GM23338 (cell line): Measurements from ENCODE around the gene NFIA. TPM values are rescaled to one million over a fixed set of nuclear protein-coding genes. Genes with fewer than 3 reads are reported as not detected.

Experiments used
- ATAC-seq: fragments of 200-7000 bp; cut with Tn5 transposase; 3 replicates; pipeline ENCODE4 v1.9.1; 2020
- DNase-seq: peaks from one replicate; pipeline ENCODE4 v3.0.0-alpha.2; 2015; ENCODE audit warnings: low spot score
- H2AFZ ChIP-seq: fragments of 200-600 bp; sonication (generic); 2 replicates; pipeline ENCODE4 v1.8.0; 2016; ENCODE audit warnings: antibody characterized with exemption, mild to moderate bottlenecking, moderate library complexity
- H3F3A ChIP-seq: fragments of 200-600 bp; sonication (generic); replicated peaks from 2 replicates; pipeline ENCODE4 v1.8.0; 2017; ENCODE audit warnings: antibody characterized with exemption, mixed run types, low read depth
- H3K27ac ChIP-seq: fragments of 200-600 bp; sonication (generic); 2 replicates; pipeline ENCODE4 v1.6.1; 2016; ENCODE audit warnings: low read depth
- H3K27me3 ChIP-seq: fragments of 200-600 bp; sonication (generic); 2 replicates; pipeline ENCODE4 v1.8.0; 2016; ENCODE audit warnings: mild to moderate bottlenecking, mixed run types, moderate library complexity; ENCODE audit not compliant: insufficient read depth
- H3K36me3 ChIP-seq: fragments of 200-600 bp; sonication (generic); 2 replicates; pipeline ENCODE4 v1.8.0; 2016; ENCODE audit warnings: mild to moderate bottlenecking; ENCODE audit not compliant: insufficient read depth
- H3K4me1 ChIP-seq: fragments of 200-600 bp; sonication (generic); 2 replicates; pipeline ENCODE4 v1.8.0; 2016; ENCODE audit warnings: mild to moderate bottlenecking, moderate library complexity; ENCODE audit not compliant: insufficient read depth
- H3K4me2 ChIP-seq: fragments of 200-600 bp; sonication (generic); 2 replicates; pipeline ENCODE4 v1.7.1; 2017; ENCODE audit warnings: mixed run types
- H3K4me3 ChIP-seq: fragments of 200-600 bp; sonication (generic); 2 replicates; pipeline ENCODE4 v1.6.1; 2016; ENCODE audit warnings: mixed run types
- H3K79me2 ChIP-seq: fragments of 200-600 bp; sonication (generic); replicated peaks from 2 replicates; pipeline ENCODE4 v1.8.0; 2017; ENCODE audit warnings: mild to moderate bottlenecking; ENCODE audit not compliant: insufficient read depth
- H3K9me2 ChIP-seq: fragments of 200-600 bp; sonication (generic); 2 replicates; pipeline ENCODE4 v1.8.0; 2017; ENCODE audit not compliant: insufficient read depth
- H4K20me1 ChIP-seq: fragments of 200-600 bp; sonication (generic); replicated peaks from 2 replicates; pipeline ENCODE4 v1.8.0; 2017; ENCODE audit warnings: mild to moderate bottlenecking; ENCODE audit not compliant: insufficient read depth
- H3K27ac Mint-ChIP-seq: 2 replicates; pipeline ENCODE4 v1.8.0; 2020; ENCODE audit warnings: inconsistent platforms, mild to moderate bottlenecking, moderate library complexity, mixed read lengths
- H3K27me3 Mint-ChIP-seq: 3 replicates; pipeline ENCODE4 v1.8.0; 2022; ENCODE audit warnings: low read depth, mild to moderate bottlenecking, moderate library complexity, mixed read lengths, inconsistent platforms; ENCODE audit not compliant: insufficient read depth, poor library complexity
- H3K36me3 Mint-ChIP-seq: 3 replicates; pipeline ENCODE4 v1.8.0; 2021; ENCODE audit warnings: low read depth, mild to moderate bottlenecking, inconsistent platforms, moderate library complexity, mixed read lengths
- H3K4me1 Mint-ChIP-seq: 3 replicates; pipeline ENCODE4 v1.8.0; 2020; ENCODE audit warnings: mild to moderate bottlenecking, inconsistent platforms, mixed read lengths
- H3K4me3 Mint-ChIP-seq: 3 replicates; pipeline ENCODE4 v1.8.0; 2021; ENCODE audit warnings: moderate library complexity, mild to moderate bottlenecking, inconsistent platforms, mixed read lengths
- H3K9me3 Mint-ChIP-seq: 3 replicates; pipeline ENCODE4 v1.8.0; 2020; ENCODE audit warnings: moderate library complexity, mild to moderate bottlenecking, inconsistent platforms, mixed read lengths
- EZH2 ChIP-seq: fragments of 200-600 bp; sonication (generic); IDR thresholded peaks from one replicate; pipeline ENCODE4 v1.8.0; 2017; ENCODE audit warnings: antibody characterized with exemption, mild to moderate bottlenecking, low read depth; ENCODE audit not compliant: unreplicated experiment
- EZH2phosphoT487 ChIP-seq: fragments of 200-600 bp; sonication (generic); IDR thresholded peaks from one replicate; pipeline ENCODE4 v1.8.1; 2018; ENCODE audit warnings: antibody characterized with exemption; ENCODE audit not compliant: unreplicated experiment
- JUNB ChIP-seq: IDR thresholded peaks from one replicate; pipeline ENCODE4 v1.6.1; 2016; ENCODE audit warnings: antibody characterized with exemption; ENCODE audit not compliant: unreplicated experiment
- NANOG ChIP-seq: IDR thresholded peaks from 2 replicates; pipeline ENCODE4 v1.6.1; 2016; ENCODE audit warnings: antibody characterized with exemption, borderline replicate concordance
- ZNF331 ChIP-seq: fragments of 250-450 bp; sonication (Bioruptor Pico); IDR thresholded peaks from 2 replicates; pipeline ENCODE4 v1.5.0; 2020; ENCODE audit warnings: low read depth, mild to moderate bottlenecking, moderate library complexity
- polyA plus RNA-seq: library from polyadenylated mRNA; unstranded; fragments of >200 nt; fragmentation: Nextera tagmentation; extraction: Ambion mirVana; gene quantifications from 2 replicates; pipeline ENCODE4 v1.2.1, GENCODE V29; 2016
- total RNA-seq: library from RNA; depleted of rRNA; stranded (reverse); fragments of >200 nt; shearing (Covaris generic); gene quantifications from 2 replicates; pipeline ENCODE4 v1.2.3, GENCODE V29; 2014
- TF ChIP-seq, protein P1 (sequence below): IDR thresholded peaks from one replicate; pipeline ENCODE4 v1.6.1; 2018; ENCODE audit warnings: antibody characterized with exemption; ENCODE audit not compliant: unreplicated experiment
- TF ChIP-seq, protein P2 (sequence below): IDR thresholded peaks from 2 replicates; pipeline ENCODE4 v1.6.1; 2016; ENCODE audit warnings: antibody characterized with exemption
- TF ChIP-seq, protein P3 (sequence below): fragments of 250-450 bp; sonication (Bioruptor Pico); IDR thresholded peaks from 2 replicates; pipeline ENCODE4 v1.5.0; 2020; ENCODE audit warnings: mild to moderate bottlenecking, moderate library complexity

Gene NFIA
- total and polyA plus RNA-seq, 2 experiments from 2014 or later = 0.97 to 2.3 TPM

DNA sequence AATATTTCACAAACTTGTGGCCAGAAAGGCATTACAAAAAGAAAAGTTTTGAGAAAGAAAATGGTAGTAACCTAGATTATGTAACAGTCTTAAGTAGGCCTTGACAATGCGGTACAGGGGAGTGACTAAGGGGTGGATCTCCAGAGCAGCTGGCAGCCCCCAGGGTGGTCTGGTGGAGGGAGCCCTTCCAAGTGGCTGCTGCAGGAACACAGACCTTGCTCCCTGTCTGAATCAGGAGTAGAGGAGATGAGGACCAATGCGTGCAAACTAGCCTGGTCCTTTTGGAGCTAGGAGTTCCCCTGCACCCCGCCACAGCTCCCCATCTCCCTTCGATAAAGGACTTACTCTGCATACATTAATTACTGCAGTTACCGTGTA, 189.0 kb downstream of the NFIA start (continued):
- TF ChIP-seq, protein P1, sequence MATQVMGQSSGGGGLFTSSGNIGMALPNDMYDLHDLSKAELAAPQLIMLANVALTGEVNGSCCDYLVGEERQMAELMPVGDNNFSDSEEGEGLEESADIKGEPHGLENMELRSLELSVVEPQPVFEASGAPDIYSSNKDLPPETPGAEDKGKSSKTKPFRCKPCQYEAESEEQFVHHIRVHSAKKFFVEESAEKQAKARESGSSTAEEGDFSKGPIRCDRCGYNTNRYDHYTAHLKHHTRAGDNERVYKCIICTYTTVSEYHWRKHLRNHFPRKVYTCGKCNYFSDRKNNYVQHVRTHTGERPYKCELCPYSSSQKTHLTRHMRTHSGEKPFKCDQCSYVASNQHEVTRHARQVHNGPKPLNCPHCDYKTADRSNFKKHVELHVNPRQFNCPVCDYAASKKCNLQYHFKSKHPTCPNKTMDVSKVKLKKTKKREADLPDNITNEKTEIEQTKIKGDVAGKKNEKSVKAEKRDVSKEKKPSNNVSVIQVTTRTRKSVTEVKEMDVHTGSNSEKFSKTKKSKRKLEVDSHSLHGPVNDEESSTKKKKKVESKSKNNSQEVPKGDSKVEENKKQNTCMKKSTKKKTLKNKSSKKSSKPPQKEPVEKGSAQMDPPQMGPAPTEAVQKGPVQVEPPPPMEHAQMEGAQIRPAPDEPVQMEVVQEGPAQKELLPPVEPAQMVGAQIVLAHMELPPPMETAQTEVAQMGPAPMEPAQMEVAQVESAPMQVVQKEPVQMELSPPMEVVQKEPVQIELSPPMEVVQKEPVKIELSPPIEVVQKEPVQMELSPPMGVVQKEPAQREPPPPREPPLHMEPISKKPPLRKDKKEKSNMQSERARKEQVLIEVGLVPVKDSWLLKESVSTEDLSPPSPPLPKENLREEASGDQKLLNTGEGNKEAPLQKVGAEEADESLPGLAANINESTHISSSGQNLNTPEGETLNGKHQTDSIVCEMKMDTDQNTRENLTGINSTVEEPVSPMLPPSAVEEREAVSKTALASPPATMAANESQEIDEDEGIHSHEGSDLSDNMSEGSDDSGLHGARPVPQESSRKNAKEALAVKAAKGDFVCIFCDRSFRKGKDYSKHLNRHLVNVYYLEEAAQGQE = no peak
- TF ChIP-seq, protein P2, sequence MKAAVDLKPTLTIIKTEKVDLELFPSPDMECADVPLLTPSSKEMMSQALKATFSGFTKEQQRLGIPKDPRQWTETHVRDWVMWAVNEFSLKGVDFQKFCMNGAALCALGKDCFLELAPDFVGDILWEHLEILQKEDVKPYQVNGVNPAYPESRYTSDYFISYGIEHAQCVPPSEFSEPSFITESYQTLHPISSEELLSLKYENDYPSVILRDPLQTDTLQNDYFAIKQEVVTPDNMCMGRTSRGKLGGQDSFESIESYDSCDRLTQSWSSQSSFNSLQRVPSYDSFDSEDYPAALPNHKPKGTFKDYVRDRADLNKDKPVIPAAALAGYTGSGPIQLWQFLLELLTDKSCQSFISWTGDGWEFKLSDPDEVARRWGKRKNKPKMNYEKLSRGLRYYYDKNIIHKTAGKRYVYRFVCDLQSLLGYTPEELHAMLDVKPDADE = no peak

DNA sequence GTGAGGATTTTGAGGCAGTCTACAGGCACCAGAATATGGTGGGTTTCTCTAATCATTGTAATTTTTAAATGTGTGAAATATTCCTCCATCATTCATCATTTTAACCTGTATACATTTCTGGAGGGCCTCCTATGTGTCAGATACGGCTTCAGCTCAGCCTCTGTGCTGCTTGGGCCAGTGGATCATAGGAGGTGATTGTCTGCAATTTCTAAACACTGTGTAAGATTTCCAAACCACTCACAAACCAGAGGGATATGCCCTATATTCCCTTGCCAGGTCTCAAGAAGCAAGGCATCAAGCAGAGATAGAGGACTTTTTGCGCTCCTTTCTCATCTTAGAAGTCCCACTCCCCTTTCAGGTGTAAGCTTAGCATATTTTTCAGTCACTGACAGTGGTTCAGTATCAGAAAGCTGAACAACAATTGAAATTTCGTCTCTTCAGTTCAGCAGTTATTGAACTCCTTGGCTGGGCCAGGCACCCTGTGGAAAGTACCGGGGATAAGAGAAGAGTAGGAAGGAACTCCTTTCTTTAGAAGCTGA, 190.9 kb downstream of the NFIA start:
- Mint-ChIP-seq H3K27me3 (peaks cover 6% of the 10 kb centered on the region), H3K36me3 (no peaks in the 10 kb centered on the region), H3K4me3 (no peak overlapping the region), H3K4me1 (peaks cover 25% of the 10 kb centered on the region), H3K9me3 (no peaks in the 10 kb centered on the region), H3K27ac (0 out of 2 replicates have a peak overlapping the region, but pooled peaks have one; percentile 24)
- Histone ChIP-seq H3K4me2 (no peak overlapping the region), H4K20me1 (no peaks in the 10 kb centered on the region), H3K27me3 (no peaks in the 10 kb centered on the region), H3K36me3 (no peaks in the 10 kb centered on the region), H3K9me2 (no peaks in the 10 kb centered on the region), H2AFZ (no peak overlapping the region), H3K79me2 (no peaks in the 10 kb centered on the region), H3K4me3 (no peak overlapping the region), H3K27ac (no peak overlapping the region), H3F3A (no peaks in the 10 kb centered on the region), H3K4me1 (peaks cover 14% of the 10 kb centered on the region)
- ATAC-seq (no peak), DNase-seq (no peak)
- TF ChIP-seq JUNB (no peak), EZH2 (no peak), NANOG (no peak), EZH2phosphoT487 (no peak), ZNF331 (CRISPR knock-in tag) (no peak)
- TF ChIP-seq, protein P2 = no peak
- TF ChIP-seq, protein P3, sequence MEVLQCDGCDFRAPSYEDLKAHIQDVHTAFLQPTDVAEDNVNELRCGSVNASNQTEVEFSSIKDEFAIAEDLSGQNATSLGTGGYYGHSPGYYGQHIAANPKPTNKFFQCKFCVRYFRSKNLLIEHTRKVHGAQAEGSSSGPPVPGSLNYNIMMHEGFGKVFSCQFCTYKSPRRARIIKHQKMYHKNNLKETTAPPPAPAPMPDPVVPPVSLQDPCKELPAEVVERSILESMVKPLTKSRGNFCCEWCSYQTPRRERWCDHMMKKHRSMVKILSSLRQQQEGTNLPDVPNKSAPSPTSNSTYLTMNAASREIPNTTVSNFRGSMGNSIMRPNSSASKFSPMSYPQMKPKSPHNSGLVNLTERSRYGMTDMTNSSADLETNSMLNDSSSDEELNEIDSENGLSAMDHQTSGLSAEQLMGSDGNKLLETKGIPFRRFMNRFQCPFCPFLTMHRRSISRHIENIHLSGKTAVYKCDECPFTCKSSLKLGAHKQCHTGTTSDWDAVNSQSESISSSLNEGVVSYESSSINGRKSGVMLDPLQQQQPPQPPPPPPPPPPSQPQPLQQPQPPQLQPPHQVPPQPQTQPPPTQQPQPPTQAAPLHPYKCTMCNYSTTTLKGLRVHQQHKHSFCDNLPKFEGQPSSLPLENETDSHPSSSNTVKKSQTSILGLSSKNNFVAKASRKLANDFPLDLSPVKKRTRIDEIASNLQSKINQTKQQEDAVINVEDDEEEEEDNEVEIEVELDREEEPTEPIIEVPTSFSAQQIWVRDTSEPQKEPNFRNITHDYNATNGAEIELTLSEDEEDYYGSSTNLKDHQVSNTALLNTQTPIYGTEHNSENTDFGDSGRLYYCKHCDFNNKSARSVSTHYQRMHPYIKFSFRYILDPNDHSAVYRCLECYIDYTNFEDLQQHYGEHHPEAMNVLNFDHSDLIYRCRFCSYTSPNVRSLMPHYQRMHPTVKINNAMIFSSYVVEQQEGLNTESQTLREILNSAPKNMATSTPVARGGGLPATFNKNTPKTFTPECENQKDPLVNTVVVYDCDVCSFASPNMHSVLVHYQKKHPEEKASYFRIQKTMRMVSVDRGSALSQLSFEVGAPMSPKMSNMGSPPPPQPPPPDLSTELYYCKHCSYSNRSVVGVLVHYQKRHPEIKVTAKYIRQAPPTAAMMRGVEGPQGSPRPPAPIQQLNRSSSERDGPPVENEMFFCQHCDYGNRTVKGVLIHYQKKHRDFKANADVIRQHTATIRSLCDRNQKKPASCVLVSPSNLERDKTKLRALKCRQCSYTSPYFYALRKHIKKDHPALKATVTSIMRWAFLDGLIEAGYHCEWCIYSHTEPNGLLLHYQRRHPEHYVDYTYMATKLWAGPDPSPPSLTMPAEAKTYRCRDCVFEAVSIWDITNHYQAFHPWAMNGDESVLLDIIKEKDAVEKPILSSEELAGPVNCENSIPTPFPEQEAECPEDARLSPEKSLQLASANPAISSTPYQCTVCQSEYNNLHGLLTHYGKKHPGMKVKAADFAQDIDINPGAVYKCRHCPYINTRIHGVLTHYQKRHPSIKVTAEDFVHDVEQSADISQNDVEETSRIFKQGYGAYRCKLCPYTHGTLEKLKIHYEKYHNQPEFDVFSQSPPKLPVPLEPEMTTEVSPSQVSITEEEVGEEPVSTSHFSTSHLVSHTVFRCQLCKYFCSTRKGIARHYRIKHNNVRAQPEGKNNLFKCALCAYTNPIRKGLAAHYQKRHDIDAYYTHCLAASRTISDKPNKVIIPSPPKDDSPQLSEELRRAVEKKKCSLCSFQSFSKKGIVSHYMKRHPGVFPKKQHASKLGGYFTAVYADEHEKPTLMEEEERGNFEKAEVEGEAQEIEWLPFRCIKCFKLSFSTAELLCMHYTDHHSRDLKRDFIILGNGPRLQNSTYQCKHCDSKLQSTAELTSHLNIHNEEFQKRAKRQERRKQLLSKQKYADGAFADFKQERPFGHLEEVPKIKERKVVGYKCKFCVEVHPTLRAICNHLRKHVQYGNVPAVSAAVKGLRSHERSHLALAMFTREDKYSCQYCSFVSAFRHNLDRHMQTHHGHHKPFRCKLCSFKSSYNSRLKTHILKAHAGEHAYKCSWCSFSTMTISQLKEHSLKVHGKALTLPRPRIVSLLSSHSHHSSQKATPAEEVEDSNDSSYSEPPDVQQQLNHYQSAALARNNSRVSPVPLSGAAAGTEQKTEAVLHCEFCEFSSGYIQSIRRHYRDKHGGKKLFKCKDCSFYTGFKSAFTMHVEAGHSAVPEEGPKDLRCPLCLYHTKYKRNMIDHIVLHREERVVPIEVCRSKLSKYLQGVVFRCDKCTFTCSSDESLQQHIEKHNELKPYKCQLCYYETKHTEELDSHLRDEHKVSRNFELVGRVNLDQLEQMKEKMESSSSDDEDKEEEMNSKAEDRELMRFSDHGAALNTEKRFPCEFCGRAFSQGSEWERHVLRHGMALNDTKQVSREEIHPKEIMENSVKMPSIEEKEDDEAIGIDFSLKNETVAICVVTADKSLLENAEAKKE (CRISPR knock-in tag) = no peak
